H1 (cell line): ENCODE measurements around the gene C16orf95.

ENCODE experiments used
- CTCF ChIP-seq, 3 experiments: IDR thresholded peaks; 1 replicate in 2 of 3; 2 replicates in 1 of 3; pipeline versions ENCODE4 v1.5.1 to v1.6.1; 2011; ENCODE audit warnings: low read length in 3 of 3, mild to moderate bottlenecking in 3 of 3, inconsistent platforms in 2 of 3, low read depth in 1 of 3, moderate library complexity in 1 of 3; ENCODE audit not compliant: insufficient read depth in 1 of 3; ENCODE audit errors: control extremely low read depth in 1 of 3
- EP300 ChIP-seq, 2 experiments: IDR thresholded peaks; 1 replicate in 1 of 2; 2 replicates in 1 of 2; pipeline ENCODE4 v1.6.1; 2011 to 2012; ENCODE audit warnings: low read depth in 2 of 2, low read length in 2 of 2, mild to moderate bottlenecking in 2 of 2, borderline replicate concordance in 1 of 2, inconsistent platforms in 1 of 2, moderate library complexity in 1 of 2
- GABPA ChIP-seq: IDR thresholded peaks from 2 replicates; pipeline ENCODE4 v1.6.1; 2011; ENCODE audit warnings: mild to moderate bottlenecking, low read length, moderate library complexity, borderline replicate concordance; ENCODE audit not compliant: insufficient read depth
- SAP30 ChIP-seq: fragments of 300-600 bp; sonication (generic); IDR thresholded peaks from 2 replicates; pipeline ENCODE4 v1.7.1; 2012; ENCODE audit warnings: low read length, moderate library complexity, mild to moderate bottlenecking, inconsistent platforms; ENCODE audit not compliant: insufficient read depth, insufficient replicate concordance
- SP1 ChIP-seq: IDR thresholded peaks from 2 replicates; pipeline ENCODE4 v1.6.1; 2011; ENCODE audit warnings: low read depth, low read length
- TAF1 ChIP-seq: IDR thresholded peaks from 2 replicates; pipeline ENCODE4 v1.6.1; 2011; ENCODE audit warnings: mild to moderate bottlenecking, low read depth, low read length
- TCF12 ChIP-seq: IDR thresholded peaks from 2 replicates; pipeline ENCODE4 v1.6.1; 2011; ENCODE audit warnings: low read depth, mild to moderate bottlenecking, low read length
- USF2 ChIP-seq: IDR thresholded peaks from 2 replicates; pipeline ENCODE4 v1.6.1; 2011; ENCODE audit warnings: low read length, improper control_type of control experiment
- YY1 ChIP-seq: IDR thresholded peaks from 2 replicates; pipeline ENCODE4 v1.6.1; 2011; ENCODE audit warnings: low read depth, mild to moderate bottlenecking, low read length

- no peak for TF ChIP-seq YY1
- TF ChIP-seq SP1: no peak
- no peak for TF ChIP-seq SAP30
- TF ChIP-seq CTCF (IDR thresholded peaks at IDR 0.05; ENCODE audit: control extremely low read depth in 1 of 3, insufficient read depth in 1 of 3, low read depth in 1 of 3, low read length in 3 of 3): no peak
- no peak for TF ChIP-seq EP300 (IDR thresholded peaks at IDR 0.05; ENCODE audit: borderline replicate concordance in 1 of 2, low read depth in 2 of 2, low read length in 2 of 2)
- TF ChIP-seq GABPA: no peak
- TF ChIP-seq TAF1: no peak
- TF ChIP-seq TCF12: no peak
- no peak for TF ChIP-seq USF2
Observed at GRCh38 chr16:87279094-87279658, 38.0 kb downstream of the C16orf95 start.
